Mesendoderm (in vitro differentiated cells): ENCODE measurements around the gene SLC14A1.

Experiments used
- DNase-seq: peaks from one replicate; pipeline ENCODE4 v3.0.0; 2013
- H2AK5ac ChIP-seq: 2 replicates; pipeline ENCODE4 v1.6.1; 2013; ENCODE audit warnings: low read length, inconsistent platforms
- H2BK120ac ChIP-seq: 2 replicates; pipeline ENCODE4 v1.6.1; 2013; ENCODE audit warnings: low read depth, mild to moderate bottlenecking, low read length, moderate library complexity, mixed read lengths
- H2BK15ac ChIP-seq: replicated peaks from 2 replicates; pipeline ENCODE4 v1.6.1; 2013; ENCODE audit warnings: low read depth, mild to moderate bottlenecking, moderate library complexity
- H2BK5ac ChIP-seq: 2 replicates; pipeline ENCODE4 v1.6.1; 2013; ENCODE audit warnings: low read length, inconsistent platforms
- H3K18ac ChIP-seq: 2 replicates; pipeline ENCODE4 v1.6.1; 2013; ENCODE audit warnings: mild to moderate bottlenecking, low read length, mixed read lengths
- H3K23ac ChIP-seq: one replicate; pipeline ENCODE4 v1.6.1; 2013; ENCODE audit warnings: low read length
- H3K27ac ChIP-seq: 2 replicates; pipeline ENCODE4 v1.5.1; 2013; ENCODE audit warnings: low read depth, mild to moderate bottlenecking, inconsistent platforms, low read length, moderate library complexity
- H3K27me3 ChIP-seq: 2 replicates; pipeline ENCODE4 v1.6.1; 2013; ENCODE audit warnings: low read length, control low read depth, mild to moderate bottlenecking, inconsistent platforms; ENCODE audit not compliant: insufficient read depth, poor library complexity
- H3K36me3 ChIP-seq: 2 replicates; pipeline ENCODE4 v1.6.1; 2013; ENCODE audit warnings: low read length, inconsistent platforms; ENCODE audit not compliant: control insufficient read depth, insufficient read depth
- H3K4ac ChIP-seq: one replicate; pipeline ENCODE4 v1.6.1; 2013; ENCODE audit warnings: low read depth, mild to moderate bottlenecking, low read length, moderate library complexity
- H3K4me1 ChIP-seq: 2 replicates; pipeline ENCODE4 v1.6.1; 2013; ENCODE audit warnings: low read depth, low read length, inconsistent platforms; ENCODE audit not compliant: control insufficient read depth
- H3K4me2 ChIP-seq: 2 replicates; pipeline ENCODE4 v1.6.1; 2013; ENCODE audit warnings: low read length
- H3K4me3 ChIP-seq: 2 replicates; pipeline ENCODE4 v1.5.1; 2013; ENCODE audit warnings: mild to moderate bottlenecking, low read length
- H3K56ac ChIP-seq: one replicate; pipeline ENCODE4 v1.6.1; 2013; ENCODE audit warnings: low read length
- H3K79me1 ChIP-seq: 2 replicates; pipeline ENCODE4 v1.6.1; 2013; ENCODE audit warnings: low read length, inconsistent platforms
- H3K79me2 ChIP-seq: 2 replicates; pipeline ENCODE4 v1.6.1; 2013; ENCODE audit warnings: mild to moderate bottlenecking, low read length; ENCODE audit not compliant: control insufficient read depth, insufficient read depth
- H3K9ac ChIP-seq: 2 replicates; pipeline ENCODE4 v1.6.1; 2013; ENCODE audit warnings: low read length, inconsistent platforms
- H4K5ac ChIP-seq: one replicate; pipeline ENCODE4 v1.6.1; 2013; ENCODE audit warnings: low read length
- H4K8ac ChIP-seq: one replicate; pipeline ENCODE4 v1.6.1; 2013; ENCODE audit warnings: low read depth, mild to moderate bottlenecking, control low read depth, low read length, moderate library complexity
- WGBS: extraction: QIAGEN DNeasy Blood & Tissue Kit; methylation state at CpG from one replicate; pipeline ENCODE4 v1.1.7; 2013; ENCODE audit warnings: low lambda C conversion rate, missing lambda C conversion rate; ENCODE audit not compliant: insufficient coverage; ENCODE audit errors: extremely low coverage; 5-methylcytosine and 5-hydroxymethylcytosine counted together

SLC14A1 gene

DNA sequence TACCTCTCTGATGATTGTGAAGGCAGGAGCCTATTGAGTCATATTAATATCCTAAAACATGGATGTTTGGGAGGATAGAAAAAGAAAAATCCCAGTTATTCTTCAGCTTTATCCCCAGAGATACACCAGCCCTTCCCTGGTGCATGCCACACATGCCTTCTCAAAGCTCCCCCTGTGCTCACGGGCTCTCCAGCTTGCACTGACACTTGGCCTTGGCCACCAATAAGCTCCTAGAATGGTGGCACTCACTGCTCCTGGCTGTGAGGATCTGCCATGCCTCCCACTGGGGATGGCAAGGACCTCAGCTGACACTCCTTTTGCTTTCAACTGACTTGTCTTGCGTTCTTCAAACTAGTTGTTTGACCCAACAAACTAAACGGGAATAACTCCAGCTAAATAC is 15.9 kb downstream of the SLC14A1 start:
- no CpG with 5 or more reads among the region's 3 CpGs for WGBS
- Histone ChIP-seq H3K4me2 (no peak overlapping the region), H2BK120ac (no peak overlapping the region), H2BK15ac (no peak overlapping the region), H3K79me2 (no peaks in the 10 kb centered on the region), H3K36me3 (no peaks in the 10 kb centered on the region), H4K8ac (no peak overlapping the region), H3K27me3 (no peaks in the 10 kb centered on the region), H2BK5ac (no peak overlapping the region), H3K4me3 (no peak overlapping the region), H3K18ac (no peak overlapping the region), H4K5ac (no peak overlapping the region), H3K27ac (no peak overlapping the region), H2AK5ac (no peak overlapping the region), H3K79me1 (no peaks in the 10 kb centered on the region), H3K4ac (no peak overlapping the region), H3K56ac (peak overlapping the region; percentile 8), H3K4me1 (peaks cover 6% of the 10 kb centered on the region), H3K9ac (no peak overlapping the region), H3K23ac (peak overlapping the region; percentile 30)
- DNase-seq: peak; percentile 34

DNA sequence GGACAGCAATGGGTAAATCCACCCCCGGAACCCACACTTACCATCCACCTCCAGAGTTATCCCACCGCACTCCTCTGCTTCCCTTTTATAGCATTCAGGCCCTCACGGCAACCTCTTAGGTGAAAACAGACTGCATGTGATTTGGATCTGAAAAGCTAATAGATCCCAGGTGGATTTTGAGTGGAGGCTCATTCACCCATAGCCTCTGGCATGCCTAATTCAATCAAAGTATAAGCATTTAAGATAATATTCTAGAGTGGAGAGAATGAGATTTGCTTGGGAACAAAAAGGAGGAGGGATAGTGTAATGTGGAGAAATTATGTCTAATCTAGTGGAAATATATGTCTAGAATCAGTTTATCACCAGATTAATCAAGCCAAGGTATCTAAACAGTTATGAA is 17.1 kb downstream of the SLC14A1 start:
- no peak overlapping the region for H3K18ac ChIP-seq
- H2BK120ac ChIP-seq: no peak overlapping the region
- H4K8ac ChIP-seq: no peak overlapping the region
- no peak overlapping the region for H3K4me2 ChIP-seq
- H2BK15ac ChIP-seq: no peak overlapping the region
- no peaks in the 10 kb centered on the region for H3K36me3 ChIP-seq
- no peak overlapping the region for H2AK5ac ChIP-seq
- no peak for DNase-seq
- H3K4me1 ChIP-seq: peaks cover 6% of the 10 kb centered on the region
- H3K4me3 ChIP-seq: no peak overlapping the region
- no peaks in the 10 kb centered on the region for H3K79me1 ChIP-seq
- no peak overlapping the region for H3K4ac ChIP-seq
- no peaks in the 10 kb centered on the region for H3K79me2 ChIP-seq
- no peak overlapping the region for H2BK5ac ChIP-seq
- H3K23ac ChIP-seq: no peak overlapping the region
- H3K27ac ChIP-seq: no peak overlapping the region
- WGBS: no CpG with 5 or more reads among the region's 3 CpGs
- no peak overlapping the region for H3K56ac ChIP-seq
- no peak overlapping the region for H3K9ac ChIP-seq
- H3K27me3 ChIP-seq: no peaks in the 10 kb centered on the region
- no peak overlapping the region for H4K5ac ChIP-seq

DNA sequence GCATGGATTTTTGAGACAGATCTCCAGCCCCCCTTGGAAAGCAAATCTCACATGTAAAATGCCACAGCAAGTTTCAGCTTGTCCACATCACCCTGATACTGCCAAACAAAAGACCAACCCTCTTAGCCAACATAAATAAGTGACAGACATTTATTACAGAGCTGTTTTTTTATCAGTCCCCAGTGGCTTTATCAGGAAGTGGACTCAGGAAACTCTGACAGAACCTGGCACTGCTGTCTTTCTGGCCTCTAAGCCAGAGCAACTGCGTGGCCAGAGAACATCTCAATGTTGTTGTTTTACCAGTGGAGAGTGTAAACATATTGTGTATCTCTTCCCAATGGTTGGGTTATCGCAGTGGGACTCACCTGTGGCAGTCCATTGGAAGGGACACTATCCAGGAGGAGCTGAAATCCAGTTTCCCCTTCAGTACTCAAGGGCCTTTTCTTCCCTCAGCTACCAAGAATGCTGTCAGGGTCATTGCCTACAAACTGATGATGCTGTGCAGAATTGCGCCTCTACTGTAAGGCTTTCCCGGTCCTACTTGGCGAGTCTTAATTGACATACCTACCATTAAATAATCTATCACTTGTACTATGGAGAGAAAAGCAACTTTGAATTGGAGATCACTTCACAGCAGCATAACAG is 22.0 kb downstream of the SLC14A1 start:
- Histone ChIP-seq H3K79me1 (no peaks in the 10 kb centered on the region), H3K18ac (no peak overlapping the region), H2AK5ac (no peak overlapping the region), H3K4ac (no peak overlapping the region), H2BK5ac (no peak overlapping the region), H4K5ac (no peak overlapping the region), H3K27me3 (no peaks in the 10 kb centered on the region), H3K4me1 (no peaks in the 10 kb centered on the region), H3K27ac (no peak overlapping the region), H3K4me2 (no peak overlapping the region), H2BK120ac (no peak overlapping the region), H3K23ac (no peak overlapping the region), H3K36me3 (no peaks in the 10 kb centered on the region), H2BK15ac (no peak overlapping the region), H4K8ac (no peak overlapping the region), H3K9ac (no peak overlapping the region), H3K79me2 (no peaks in the 10 kb centered on the region), H3K4me3 (no peak overlapping the region), H3K56ac (no peak overlapping the region)
- WGBS: no CpG with 5 or more reads among the region's 5 CpGs
- no peak for DNase-seq

DNA sequence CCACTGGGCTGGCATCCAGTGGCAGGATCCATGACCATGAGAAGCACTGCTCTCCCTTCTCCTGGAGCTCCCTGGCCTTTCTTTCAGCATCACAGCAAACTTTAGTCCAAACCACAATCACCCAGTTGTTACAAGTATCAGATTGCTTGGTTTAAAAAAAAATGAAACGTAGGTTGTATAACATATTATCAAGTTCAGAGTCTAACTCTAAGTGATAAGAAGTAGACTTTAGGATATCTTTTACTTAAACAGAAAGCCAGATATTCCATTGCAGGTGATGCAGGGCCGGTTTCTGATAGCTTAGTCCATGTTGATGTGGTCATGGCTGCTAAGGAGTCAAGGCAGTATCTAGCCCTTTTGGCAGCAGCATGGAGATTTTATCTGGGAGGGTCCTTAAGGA is 24.5 kb downstream of the SLC14A1 start:
- no peaks in the 10 kb centered on the region for H3K4me1 ChIP-seq
- H3K18ac ChIP-seq: no peak overlapping the region
- H3K9ac ChIP-seq: no peak overlapping the region
- no peak overlapping the region for H3K4ac ChIP-seq
- no peak overlapping the region for H3K4me2 ChIP-seq
- H3K27ac ChIP-seq: no peak overlapping the region
- H3K27me3 ChIP-seq: no peaks in the 10 kb centered on the region
- no peak overlapping the region for H3K56ac ChIP-seq
- H3K4me3 ChIP-seq: no peak overlapping the region
- no peak for DNase-seq
- WGBS: no CpG with 5 or more reads among the region's 2 CpGs
- H2BK120ac ChIP-seq: no peak overlapping the region
- H2BK5ac ChIP-seq: no peak overlapping the region
- no peak overlapping the region for H4K8ac ChIP-seq
- no peak overlapping the region for H3K23ac ChIP-seq
- no peaks in the 10 kb centered on the region for H3K79me2 ChIP-seq
- H2BK15ac ChIP-seq: no peak overlapping the region
- no peaks in the 10 kb centered on the region for H3K79me1 ChIP-seq
- H3K36me3 ChIP-seq: no peaks in the 10 kb centered on the region
- H4K5ac ChIP-seq: no peak overlapping the region
- H2AK5ac ChIP-seq: no peak overlapping the region

DNA sequence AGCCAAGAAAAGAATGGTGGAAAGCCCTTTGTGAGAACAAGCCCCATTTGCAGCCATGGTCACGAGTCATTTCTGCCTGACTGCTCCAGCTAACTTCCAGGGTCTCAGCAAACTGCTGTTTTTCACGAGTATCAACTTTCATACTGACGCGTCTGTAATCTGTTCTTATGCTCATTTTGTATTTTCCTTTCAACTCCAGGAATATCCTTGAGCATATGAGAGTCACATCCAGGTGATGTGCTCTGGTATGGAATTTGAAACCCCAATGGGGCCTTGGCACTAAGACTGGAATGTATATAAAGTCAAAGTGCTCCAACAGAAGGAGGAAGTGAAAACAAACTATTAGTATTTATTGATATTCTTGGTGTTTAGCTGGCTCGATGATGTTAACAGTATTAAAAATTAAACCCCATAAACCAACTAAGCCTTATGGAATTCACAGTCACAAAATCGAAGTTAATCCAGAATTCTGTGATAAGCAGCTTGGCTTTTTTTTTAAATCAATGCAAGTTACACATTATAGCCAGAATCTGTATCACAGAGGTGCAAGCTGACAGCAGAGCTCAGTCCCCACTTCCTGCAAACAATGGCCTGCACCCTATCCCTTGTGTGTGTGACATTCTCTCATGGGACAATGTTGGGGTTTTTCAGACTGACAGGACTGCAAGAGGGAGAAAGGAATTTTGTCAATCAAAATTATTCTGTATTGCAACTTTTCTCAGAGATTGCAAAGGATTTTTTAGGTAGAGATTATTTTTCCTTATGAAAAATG is 26.1 kb downstream of the SLC14A1 start:
- H4K5ac ChIP-seq: no peak overlapping the region
- no peak overlapping the region for H4K8ac ChIP-seq
- H3K56ac ChIP-seq: no peak overlapping the region
- no peak for DNase-seq
- H3K4me1 ChIP-seq: no peaks in the 10 kb centered on the region
- no peaks in the 10 kb centered on the region for H3K79me2 ChIP-seq
- H2BK120ac ChIP-seq: no peak overlapping the region
- H3K4ac ChIP-seq: no peak overlapping the region
- H3K9ac ChIP-seq: no peak overlapping the region
- H3K36me3 ChIP-seq: no peaks in the 10 kb centered on the region
- no CpG with 5 or more reads among the region's 6 CpGs for WGBS
- H2BK5ac ChIP-seq: no peak overlapping the region
- no peak overlapping the region for H3K18ac ChIP-seq
- H3K4me3 ChIP-seq: no peak overlapping the region
- no peaks in the 10 kb centered on the region for H3K27me3 ChIP-seq
- no peaks in the 10 kb centered on the region for H3K79me1 ChIP-seq
- H3K23ac ChIP-seq: no peak overlapping the region
- no peak overlapping the region for H3K27ac ChIP-seq
- H3K4me2 ChIP-seq: no peak overlapping the region
- no peak overlapping the region for H2BK15ac ChIP-seq
- H2AK5ac ChIP-seq: no peak overlapping the region
